KG1 (cell line): ENCODE results near the gene ESRRB.
A peak's percentile ranks its signal among the peaks of the same experiment; 100 is the strongest.
"Not testable (repeated sequence)": the region's sequence is repeated elsewhere in the genome, so short reads cannot be mapped to it uniquely, and the experiment has no call there.

ENCODE experiments used
- DNase-seq: peaks from one replicate; lab custom pipeline; 2025; lab: John Stamatoyannopoulos, UW

ESRRB gene

DNA sequence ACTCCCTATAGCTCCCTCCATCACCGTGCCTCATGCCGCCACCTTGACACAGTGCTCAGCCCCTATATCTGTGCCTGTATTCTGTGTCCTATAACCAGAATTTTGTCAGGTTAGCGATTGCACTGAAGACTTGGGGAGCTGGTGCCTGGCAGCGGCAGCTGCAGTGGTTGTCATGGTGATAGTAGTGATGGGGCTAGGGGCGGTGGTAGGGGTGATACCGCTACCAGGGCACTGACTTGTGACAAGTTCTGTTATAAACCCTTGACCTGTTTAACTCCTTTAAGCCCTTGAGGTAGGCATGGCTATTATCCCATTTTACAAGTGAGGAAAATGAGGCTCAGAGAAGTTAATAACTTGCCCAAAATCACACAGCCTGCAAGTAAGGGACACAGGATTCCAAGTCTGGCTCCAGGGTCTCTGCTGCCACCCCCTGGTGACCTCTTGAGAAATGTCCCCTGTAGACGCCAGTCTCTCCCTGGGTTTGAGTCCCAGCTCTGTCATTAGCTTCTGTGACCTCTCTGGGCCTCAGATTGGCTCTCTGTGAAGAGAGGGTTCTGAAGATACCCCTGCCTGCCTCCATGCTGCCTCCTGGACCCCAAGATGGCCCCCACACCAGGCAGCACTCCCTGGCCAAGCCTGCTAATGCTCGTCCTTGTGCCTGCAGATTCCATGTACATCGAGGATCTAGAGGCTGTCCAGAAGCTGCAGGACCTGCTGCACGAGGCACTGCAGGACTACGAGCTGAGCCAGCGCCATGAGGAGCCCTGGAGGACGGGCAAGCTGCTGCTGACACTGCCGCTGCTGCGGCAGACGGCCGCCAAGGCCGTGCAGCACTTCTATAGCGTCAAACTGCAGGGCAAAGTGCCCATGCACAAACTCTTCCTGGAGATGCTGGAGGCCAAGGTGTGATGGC is 121.9 kb downstream of the ESRRB start:
- DNase-seq = no peak

DNA sequence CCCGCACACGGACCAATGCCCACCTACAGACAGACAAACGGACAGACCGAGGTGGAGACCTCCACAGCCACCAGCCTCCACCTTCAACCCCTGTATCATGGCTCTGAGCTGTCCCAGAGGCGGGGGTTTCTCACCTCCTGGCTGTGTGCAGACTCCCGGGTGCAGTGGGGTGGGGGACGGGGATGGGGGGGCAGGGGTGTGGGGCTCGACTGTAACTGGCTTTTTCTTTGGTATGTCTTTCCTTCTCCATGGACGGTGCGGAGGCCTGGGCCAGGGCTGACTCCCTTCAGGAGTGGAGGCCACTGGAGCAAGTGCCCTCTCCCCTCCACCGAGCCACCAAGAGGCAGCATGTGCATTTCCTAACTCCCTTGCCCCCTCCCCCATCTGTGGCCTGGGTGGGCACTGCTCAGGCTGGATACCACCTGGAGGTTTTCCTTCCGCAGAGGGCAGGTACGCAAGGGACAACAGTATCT is 122.6 kb downstream of the ESRRB start:
- DNase-seq = no peak

DNA sequence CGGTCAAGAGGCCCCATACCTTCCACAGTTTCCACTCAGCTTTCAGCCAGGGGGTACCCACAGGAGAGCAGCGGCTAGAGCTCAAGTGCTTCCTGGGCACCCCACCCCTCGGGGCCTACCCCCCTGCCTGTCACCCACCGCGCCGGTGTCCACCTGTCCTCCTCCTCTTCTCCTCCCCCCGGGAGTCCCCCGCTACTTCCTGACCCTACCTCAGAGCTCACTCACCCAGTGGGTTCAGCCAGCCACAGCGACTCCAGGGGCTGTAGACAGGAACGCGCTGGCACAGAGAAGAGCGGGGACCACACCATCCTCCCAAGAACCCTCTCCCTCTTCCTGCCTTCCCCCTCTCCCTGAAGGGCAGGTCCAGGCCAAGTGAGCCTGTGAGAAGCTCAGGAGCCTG is 123.0 kb downstream of the ESRRB start:
- no peak for DNase-seq

DNA sequence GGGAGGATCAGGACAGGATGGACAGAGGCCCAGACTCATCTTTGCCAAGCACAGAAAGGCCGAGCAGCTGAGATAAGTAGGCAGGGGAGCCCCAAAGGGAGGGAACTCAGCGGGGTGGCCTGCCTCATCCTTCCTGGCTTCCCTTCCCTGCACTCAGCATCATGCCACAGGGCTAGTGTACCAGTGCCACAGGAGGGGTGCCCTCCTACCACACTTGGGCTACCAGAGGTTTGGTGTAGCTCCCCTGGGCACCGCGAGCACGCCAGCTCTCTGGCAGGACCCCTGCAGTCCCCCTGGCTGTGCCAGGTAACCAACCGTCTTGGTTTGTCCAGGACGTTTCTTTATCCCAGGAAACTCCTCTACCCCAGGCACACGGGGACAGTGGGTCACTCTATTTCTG is 123.5 kb downstream of the ESRRB start:
- no peak for DNase-seq

DNA sequence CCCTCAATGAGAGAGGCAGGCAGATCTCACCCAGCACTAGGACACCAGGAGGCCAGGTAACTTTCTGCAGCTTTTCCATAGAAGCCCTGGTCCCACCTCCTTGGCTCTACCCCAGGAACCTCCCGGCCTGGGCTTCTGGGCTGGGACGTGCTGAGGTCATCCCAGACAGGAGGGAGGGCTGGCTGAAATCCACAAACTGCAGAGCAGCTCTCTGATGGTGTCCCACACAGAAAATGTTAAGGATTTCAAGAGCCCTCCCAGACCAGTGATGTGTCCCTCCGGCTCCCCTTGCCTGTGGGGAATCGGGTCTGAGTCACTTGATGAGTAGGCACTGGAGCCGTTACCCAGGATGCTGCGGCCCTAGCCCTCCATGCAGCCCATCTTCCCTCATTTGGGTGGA is 124.1 kb downstream of the ESRRB start:
- no peak for DNase-seq

DNA sequence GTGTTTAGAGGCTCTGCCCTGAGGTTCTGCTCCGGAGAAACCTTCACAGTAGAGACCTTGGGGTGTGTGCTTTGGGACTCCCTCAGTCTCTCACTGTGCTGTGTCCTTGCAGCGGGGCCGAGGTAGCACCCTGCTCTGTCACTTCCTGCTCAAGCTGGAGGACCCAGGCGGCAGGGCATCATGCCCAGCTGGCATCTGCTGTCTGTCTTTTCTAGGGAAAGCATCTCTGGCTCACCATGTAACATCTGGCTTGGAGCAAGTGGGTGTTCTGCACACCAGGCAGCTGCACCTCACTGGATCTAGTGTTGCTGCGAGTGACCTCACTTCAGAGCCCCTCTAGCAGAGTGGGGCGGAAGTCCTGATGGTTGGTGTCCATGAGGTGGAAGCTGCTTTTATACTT is 124.5 kb downstream of the ESRRB start:
- no peak for DNase-seq

DNA sequence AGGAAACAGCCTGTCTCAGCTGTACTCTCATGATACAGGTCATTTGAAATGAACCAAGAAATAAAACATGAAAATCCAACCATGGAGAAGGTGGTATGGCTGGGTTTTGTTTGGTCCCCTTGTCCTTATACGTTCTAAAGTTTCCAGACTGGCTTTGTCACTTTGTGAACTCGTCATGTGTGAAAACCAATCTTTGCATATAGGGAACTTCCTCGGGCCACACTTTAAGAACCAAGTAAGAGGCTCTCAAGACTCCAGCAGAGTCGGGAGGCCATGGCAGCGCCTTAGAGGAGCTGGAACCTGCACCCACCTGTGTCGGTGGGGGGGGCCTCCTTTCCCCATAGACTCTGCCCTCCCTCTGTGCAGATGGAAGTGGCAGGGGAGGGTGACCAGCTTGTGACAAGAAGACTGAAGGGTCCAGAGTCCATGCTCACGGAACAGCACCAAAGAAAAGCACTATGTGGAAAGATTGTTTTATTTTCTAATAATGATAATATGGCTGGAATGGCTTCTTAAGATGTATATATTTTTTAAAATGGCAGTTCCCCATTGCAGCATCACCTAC is 125.3 kb downstream of the ESRRB start:
- no peak for DNase-seq

DNA sequence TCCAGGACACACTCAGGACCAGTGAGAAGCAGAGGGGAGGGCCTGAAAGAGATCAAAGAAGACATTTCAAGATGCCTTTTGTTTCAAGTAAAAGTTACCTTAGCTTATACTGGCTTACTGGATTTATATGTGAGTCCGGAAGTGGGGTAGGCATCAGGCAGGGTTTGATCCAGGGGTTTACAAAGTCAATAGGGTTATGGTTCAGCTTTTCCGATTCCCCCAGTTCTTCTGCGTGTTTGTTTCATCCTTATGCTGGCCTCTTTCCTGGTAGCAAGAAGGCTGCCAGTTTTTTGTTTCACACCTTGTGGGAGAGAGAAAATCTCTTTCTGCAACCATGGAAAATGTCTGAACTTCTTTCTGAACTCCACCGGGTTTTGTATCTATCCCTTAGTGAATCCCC is 126.3 kb downstream of the ESRRB start:
- no peak for DNase-seq

DNA sequence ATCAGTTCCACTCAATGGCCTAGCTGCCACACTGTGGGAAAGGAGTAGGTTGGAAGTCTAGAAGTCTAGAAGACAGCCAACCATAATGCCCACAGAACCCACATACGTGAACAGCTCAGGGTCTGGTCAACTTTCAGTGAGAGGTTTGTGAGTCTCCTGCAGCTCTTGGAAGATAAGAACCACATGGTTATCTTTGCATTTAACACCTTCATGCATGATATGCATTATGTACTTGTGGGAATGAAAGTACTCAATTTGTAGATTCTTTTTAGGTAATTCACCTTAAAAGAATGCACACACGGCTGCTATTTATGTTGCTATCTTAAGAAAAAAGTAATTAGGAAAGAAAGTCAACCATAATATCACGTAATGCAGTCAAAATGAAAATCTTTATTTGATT is 126.7 kb downstream of the ESRRB start:
- DNase-seq = no peak

DNA sequence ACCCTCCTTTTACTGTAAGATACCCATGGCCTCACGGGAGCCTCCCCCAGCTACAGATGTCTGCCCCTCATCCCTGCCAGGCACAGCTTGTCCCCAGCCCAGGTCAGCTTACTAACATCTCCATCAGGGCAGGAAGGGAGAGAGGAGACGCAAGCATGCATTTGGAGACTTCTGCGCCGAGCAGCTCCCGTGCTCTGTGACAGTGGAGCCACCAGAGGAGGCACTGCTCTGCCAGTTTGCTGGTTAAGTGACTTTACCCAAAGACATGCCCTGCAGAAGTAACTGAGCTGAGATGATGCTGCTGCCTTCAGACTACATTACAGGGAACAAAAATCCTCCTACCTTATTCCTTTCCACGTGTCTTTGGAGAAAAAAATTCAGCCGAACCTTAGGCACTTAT is 133.4 kb downstream of the ESRRB start:
- DNase-seq = no peak

DNA sequence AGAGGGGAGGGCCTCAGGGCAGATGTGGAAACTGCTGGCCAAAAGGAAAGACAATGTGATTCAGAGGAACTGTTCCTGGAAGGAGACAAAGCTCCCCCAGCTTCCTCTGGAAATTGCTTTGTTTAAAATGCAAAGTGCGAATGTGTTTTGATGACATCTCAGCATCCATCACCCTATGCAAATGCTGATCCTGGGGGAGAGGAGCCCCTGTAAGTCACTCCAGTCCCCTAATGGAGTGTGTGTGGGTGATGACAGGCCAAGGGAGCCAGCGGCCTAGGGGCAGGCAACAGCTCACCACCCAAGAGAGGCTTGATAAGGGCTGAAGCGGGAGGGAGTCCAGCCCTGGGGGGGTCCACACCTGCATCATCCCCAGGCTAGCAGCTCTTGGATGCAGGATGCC is 134.2 kb downstream of the ESRRB start:
- no peak for DNase-seq

DNA sequence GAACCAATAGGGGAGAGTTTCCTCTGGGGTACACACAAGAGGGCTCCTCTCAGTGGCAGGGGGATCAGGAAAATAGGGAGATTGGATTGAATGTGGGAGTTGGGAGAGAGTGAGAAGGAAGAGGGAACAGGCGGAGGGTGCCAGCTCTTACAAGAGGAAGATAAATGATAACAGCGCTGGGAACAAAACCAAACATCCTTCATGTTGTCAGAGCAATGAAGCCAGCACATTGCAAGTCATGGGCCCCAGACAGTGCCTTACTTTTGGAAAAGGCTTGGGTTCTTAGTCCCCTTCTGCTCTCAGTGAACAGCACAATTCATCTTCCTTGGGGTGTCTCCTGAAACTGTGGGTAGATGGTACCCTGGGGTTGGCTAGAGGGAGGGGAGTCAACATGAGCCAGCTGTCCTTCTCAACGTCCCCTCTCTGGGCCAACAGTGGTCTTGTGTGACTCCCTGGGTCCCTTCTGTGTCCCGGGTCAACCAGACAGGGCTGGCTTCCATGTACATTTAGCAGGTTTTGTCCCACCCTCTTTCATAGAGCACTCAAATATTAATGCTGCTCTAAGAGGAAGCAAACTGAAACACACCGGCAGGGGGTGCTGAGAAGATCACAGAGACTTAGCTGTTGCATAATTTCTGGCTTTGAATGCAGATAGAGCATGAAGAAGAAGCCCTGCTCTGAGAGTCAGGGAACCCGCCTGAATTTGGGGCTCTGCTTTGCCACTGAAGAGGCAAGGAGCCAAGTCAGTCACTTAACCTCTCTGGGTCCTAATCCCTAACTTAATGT is 138.5 kb downstream of the ESRRB start:
- DNase-seq = peak; percentile 6

DNA sequence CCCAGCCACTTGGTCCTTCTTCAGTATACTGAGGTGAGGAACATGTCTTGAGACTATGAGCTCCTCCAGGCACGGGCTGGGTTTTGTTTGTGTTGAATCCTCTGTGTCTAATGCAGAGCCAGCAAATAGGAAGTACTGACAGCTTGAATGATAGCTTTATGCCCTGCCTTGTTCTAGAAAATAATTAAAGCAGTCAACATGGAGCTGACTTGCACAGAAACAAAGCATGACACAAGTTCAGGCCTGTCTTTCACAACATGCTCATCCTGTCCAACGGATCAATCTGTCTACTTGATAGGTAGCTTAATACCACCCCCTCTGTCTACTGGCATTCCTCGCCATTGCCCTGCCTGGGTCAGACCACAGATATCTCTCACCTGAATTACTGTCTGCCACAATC is 140.9 kb downstream of the ESRRB start:
- no peak for DNase-seq

DNA sequence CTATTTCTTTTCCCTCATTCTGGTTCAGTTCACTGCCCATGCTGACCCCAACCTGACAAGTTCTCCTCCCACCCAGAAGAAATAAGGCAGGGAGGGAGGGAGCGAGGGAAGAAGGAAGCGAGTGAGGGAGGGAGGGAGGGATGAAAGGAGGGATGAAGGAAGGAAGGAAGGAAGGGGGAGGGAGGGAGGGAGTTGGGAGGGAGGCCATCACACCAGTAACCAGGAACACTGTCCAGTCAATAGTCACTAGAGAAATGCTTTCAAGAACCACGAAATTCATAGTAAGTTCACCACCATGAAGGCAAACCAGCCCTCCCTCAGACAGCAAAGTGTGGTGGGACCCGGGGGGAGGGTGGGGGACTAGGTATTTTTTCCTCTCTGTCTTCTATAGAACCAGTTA is 142.4 kb downstream of the ESRRB start:
- DNase-seq = no peak

DNA sequence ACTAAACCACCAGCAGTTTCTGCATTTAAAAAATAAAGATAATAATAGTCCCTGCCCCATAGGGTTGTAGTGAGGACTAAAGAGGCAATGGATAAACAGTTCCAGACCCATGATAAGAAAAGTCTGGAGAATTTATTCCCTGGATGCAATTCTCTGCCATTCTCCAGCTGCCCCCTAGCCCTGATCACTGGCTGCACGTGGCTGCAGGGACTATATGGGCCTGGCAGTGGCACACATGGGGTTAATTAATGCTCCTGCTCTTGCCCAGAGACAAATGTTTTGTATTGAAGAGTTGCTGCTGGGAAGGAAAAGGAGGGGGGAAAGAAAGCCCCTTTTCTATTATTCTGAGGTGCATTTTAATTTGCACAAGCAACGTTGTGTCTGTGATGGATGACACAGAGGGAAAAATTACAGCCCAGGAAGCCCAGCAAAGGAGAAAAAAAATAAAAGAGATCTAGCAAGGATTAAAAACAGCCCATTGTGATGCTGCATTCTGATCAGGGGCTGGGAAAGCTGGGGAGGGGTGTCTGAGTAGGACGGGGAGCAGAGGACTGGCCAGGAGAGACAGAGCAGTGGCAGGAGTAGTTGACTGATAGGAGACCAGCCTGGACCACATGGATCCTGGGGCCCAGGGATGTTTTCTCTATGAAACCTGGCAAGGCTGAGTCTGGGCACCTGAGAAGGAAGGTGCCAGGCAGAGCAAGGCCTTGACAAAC is 149.3 kb downstream of the ESRRB start:
- no peak for DNase-seq

DNA sequence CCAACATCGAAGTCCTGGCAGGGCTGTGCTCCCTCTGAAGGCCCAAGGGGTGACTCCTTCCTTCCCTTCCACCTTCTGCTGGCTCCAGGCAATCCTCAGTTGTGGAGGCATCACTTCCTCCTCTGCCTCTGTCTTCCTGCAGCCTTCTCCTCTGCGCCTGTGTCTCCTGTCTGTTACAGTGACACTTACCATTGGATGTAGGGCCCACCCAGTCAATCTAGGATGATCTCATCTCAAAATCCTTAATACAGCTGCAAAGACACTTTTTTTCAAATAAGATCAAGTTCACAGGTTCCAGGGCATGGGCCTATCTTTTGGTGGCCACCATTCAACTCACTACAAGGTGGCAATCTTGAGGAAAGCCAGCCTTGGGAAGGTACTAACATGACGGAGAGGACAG is 155.1 kb downstream of the ESRRB start:
- no peak for DNase-seq

DNA sequence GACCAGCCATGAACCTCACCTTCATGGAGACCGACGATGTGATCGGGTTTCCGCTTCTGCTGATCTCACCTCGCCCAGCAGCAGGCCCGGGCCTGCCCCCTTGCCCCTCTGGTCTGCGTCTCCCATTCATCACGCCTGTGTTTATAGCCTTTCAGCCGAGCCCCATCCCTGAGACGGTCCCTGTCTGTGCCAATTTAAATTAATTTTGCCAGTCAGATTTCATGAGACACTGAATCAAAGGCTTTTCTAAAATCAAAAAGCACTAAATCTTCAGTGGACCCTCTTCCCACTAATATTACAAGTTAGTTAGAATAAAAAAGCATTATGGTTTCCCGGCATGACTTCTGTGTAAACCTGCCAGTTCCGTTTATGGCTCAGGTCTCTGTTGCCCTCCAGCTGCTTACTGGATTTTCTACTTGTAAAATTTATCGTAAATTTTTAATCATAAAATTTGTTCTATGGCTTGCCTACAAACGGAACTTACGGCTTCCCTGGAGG is 155.9 kb downstream of the ESRRB start:
- DNase-seq = no peak

DNA sequence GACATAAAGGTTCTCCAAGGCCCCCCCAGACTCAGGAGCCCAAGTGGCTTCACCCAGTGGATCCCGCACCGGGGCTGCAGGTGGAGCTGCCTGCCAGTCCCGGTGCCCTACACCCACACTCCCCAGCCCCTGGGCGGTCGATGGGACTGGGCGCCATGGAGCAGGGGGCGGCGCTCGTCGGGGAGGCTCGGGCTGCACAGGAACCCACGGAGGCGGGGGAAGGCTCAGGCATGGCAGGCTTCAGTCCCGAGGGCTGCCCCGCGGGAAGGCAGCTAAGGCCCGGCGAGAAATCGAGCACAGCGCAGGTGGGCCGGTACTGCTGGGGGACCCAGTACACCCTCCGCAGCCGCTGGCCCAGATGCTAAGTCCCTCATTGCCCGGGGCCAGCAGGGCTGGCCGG is 160.7 kb downstream of the ESRRB start:
- DNase-seq = not testable (repeated sequence)

DNA sequence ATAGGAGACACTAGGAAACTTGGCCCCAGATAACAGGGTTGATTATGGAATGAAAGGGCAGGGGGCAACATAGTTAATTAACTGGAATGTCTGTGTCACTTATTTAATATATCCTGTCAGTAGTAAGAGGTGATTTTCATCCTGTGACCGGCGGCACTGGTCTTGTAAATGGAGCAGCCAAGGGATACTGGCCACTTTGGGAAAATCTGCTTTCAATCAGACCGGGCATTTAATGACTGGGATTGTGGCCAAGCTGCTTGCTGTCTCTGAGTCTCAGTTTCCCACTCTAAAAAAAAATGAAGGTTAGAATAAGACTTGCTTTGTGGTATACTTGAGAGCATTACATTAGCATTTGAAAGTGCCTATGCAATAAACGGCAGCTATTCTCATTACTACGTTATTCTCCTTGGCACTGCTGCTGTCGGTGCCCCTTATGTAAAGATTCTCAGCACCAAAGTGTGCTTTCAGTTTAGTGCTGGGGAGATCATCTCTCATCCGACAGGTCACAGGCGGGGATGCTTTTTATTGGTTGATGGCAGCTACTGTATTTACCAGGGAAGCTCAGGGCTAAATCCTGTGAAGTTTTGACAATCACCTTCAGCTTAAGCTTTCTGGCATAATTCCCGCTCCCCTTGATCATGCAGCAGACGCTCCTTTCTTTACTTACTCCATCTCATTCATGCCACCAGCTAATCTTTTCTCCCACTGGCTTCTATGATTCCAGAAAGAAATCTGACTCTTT is 162.1 kb downstream of the ESRRB start:
- DNase-seq = no peak

DNA sequence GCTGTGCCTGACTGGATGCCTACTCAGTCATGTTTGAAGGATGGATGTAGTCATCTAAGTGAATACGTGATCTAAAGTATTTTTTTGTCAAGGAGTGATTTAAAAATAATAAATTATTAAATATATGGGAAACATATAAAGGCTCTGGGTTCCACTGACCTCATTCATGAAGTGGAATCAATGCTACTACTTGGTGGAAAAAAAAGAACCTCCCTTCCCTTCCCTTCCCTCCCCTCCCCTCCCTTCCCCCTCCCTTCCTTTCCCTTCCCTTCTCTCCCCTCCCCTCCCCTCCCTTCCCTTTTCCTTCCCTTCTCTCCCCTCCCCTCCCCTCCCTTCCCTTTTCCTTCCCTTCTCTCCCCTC is 162.7 kb downstream of the ESRRB start:
- DNase-seq = no peak

DNA sequence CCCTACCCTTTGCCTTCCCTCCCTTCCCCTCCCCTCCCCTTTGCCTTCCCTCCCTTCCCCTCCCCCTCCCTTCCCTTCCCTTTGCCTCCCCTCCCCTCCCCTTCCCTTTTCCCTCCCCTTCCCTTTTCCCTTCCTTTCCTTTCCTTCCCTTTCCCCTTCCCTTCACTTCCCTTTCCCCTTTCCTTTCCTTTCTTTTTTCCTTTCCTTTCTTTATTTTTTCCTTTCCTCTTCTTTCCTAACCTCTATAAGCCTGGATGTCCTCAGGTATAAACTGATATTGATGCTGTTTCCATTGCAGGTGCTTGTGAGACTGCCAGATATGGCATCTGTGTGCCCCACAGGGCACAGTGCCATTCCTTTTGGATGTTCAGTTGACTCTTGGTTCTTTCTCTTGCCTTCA is 163.2 kb downstream of the ESRRB start:
- DNase-seq = no peak
